ENCODE data around the gene EMC9. TPM values are rescaled to one million over a fixed set of nuclear protein-coding genes. Genes with fewer than 3 reads are reported as not detected.

Gene EMC9
- total RNA-seq, 1 donor from 2014 or later = 17.9 TPM

DNA sequence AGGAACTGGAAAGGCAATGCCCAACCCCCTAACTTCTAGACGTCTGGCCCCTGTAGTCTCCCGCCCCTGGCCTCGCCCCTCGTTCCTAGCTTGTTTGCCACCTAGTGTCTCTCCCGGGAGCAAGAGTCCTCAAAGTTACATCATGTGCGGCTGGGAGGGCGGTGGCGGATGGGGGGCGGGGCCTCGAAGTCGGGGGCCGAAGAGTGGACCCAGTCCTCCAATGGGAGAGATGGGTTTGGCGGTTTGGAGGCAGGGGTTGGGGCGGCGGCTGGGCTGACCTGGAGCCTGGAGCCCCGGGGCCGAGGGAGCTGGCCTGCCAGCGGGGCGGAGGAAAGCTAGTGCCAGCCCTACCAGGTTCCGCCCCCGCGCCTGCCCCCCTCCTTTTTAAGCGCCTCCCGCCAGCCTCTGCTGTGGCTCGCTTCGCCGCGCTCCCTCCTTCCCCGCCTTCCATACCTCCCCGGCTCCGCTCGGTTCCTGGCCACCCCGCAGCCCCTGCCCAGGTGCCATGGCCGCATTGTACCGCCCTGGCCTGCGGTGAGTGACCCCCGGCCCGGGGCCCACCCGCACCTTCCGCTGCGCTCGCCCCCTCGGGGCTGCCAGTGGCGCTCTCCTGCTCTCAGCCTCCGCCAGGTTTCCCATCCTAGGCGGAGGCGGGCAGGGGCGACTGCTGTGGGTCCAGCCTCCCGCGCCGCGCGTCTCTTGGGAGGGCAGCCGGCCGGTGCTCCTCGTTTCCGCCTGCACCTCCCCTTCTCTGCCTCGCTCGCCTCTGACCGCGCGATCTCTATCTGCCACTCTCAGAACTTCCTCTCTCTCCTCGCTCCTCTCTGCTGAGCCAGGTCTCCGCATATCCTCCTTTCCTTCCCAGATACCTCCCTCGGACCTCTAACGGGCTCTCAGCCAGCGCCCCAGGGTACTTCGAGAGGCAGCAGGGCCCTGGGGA is 47.2 kb downstream of the EMC9 start, which contains the start of gene PCK2:
TSS of gene PCK2 (plus strand) at position 411 of the 940 bp plus-strand sequence. CDS start at position 506, 95 bp downstream.
- intact Hi-C loops (cut with micrococcal nuclease) = loop anchor here (1.0 to 5.0 kb wide), 13 partner anchors 13 to 338 kb away; partner anchors contain the start of genes CARMIL3, DCAF11, DHRS1 and DHRS4L2

- intact Hi-C loops (cut with micrococcal nuclease) = loop anchor here (5.0 kb wide), 3 partner anchors 106 to 339 kb away; partner anchors contain the start of genes DHRS1, DHRS4L2 and NOP9
Measured at GRCh38 chr14:24093207-24093900, 48.0 kb downstream of the EMC9 start.

GRCh38 chr14:24092505-24093206 is 48.7 kb downstream of the EMC9 start:
- intact Hi-C loops (cut with micrococcal nuclease) = loop anchor here (5.0 kb wide), 3 partner anchors 105 to 340 kb away; partner anchors contain the start of genes DHRS1, DHRS4L2 and NOP9

DNA sequence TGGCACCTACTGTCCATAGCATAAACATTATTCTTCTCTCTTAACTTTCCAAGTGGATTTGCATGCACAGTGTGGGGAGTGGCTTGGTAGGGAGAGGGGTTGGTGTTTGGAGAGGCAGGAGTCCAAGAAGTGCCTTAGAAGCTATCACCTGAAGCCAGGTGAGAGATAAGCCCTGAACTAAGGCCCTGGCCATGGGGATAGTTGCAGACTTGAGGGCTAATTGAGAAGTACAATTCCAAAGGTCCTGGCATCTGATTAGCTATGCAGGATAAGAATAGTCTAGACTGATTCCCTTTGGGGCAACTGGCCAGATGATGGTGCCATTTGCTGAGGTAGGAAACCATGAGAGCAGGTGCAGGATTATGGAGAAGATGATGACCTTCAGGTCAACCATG is 49.3 kb downstream of the EMC9 start:
- intact Hi-C loops (cut with micrococcal nuclease) = loop anchor here (5.0 kb wide), 3 partner anchors 105 to 340 kb away; partner anchors contain the start of genes DHRS1, DHRS4L2 and NOP9

DNA sequence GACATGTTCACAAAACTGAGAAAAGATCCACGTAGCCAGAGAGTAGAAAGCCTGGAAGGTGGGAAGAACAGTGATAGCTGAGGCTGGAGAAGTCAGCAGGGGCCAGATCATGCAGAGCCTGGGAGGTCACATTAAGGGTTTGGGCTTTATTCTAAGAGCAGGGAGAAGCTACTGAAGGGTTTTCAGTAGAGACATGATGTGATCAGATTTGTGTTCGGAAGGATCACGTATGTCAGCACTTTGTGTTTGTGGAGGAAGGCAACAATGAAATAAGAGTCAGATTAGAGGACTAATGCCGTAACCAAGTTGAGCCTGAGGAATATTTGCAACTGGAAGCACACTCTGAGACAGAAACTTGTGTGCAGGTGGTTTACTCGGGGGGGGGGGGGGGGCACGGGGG is 51.5 kb downstream of the EMC9 start:
- intact Hi-C loops (cut with micrococcal nuclease) = loop anchor here (1.0 to 5.0 kb wide), 7 partner anchors 9 to 342 kb away; partner anchors contain the start of genes DHRS1, DHRS4L2 and NOP9

Other genes starting within 250 kb of the EMC9 start
- 16.0 and 16.3 TPM in 2 replicates for gene DHRS4, start 187.8 kb downstream of the EMC9 start, total RNA-seq
- 17.6 and 19.0 TPM in 2 replicates for gene DHRS4L2, start 152.7 kb downstream of the EMC9 start, total RNA-seq
- 2.3 and 3.2 TPM in 2 replicates for gene CARMIL3, start 89.6 kb downstream of the EMC9 start, total RNA-seq
- gene CPNE6, start 70.0 kb downstream of the EMC9 start, total RNA-seq = not detected in 2 replicates
- 46.1 and 51.2 TPM in 2 replicates for gene PCK2, start 47.3 kb downstream of the EMC9 start, total RNA-seq
- 81.8 and 89.9 TPM in 2 replicates for gene DCAF11, start 26.8 kb downstream of the EMC9 start, total RNA-seq
- gene NRL, start 26.6 kb downstream of the EMC9 start, total RNA-seq = 2.4 and 2.5 TPM in 2 replicates
- 1.1 and 1.7 TPM in 2 replicates for gene FITM1, start 10.9 kb downstream of the EMC9 start, total RNA-seq
- 545 and 567 TPM in 2 replicates for gene PSME1, start 5.4 kb downstream of the EMC9 start, total RNA-seq
- gene PSME2, start 5.0 kb upstream of the EMC9 start, total RNA-seq = 802 and 822 TPM in 2 replicates
- 145 and 153 TPM in 2 replicates for gene RNF31, start 5.9 kb upstream of the EMC9 start, total RNA-seq
- gene IRF9, start 19.7 kb upstream of the EMC9 start, total RNA-seq = 304 and 321 TPM in 2 replicates
- 72.3 and 78.3 TPM in 2 replicates for gene REC8, start 30.5 kb upstream of the EMC9 start, total RNA-seq
- gene IPO4, start 47.2 kb upstream of the EMC9 start, total RNA-seq = 48.1 and 50.6 TPM in 2 replicates
- 35.8 and 45.3 TPM in 2 replicates for gene TM9SF1, start 53.9 kb upstream of the EMC9 start, total RNA-seq
- gene TSSK4, start 64.1 kb upstream of the EMC9 start, total RNA-seq = 0.27 and 0.83 TPM in 2 replicates
- 96.5 and 104 TPM in 2 replicates for gene CHMP4A, start 71.9 kb upstream of the EMC9 start, total RNA-seq
- 11.8 and 14.5 TPM in 2 replicates for gene MDP1, start 74.5 kb upstream of the EMC9 start, total RNA-seq
- 187 and 191 TPM in 2 replicates for gene NEDD8, start 90.8 kb upstream of the EMC9 start, total RNA-seq
- 58.0 and 71.9 TPM in 2 replicates for gene GMPR2, start 91.3 kb upstream of the EMC9 start, total RNA-seq
- gene TINF2, start 101.0 kb upstream of the EMC9 start, total RNA-seq = 148 and 151 TPM in 2 replicates
- gene TGM1, start 121.6 kb upstream of the EMC9 start, total RNA-seq = 6.4 and 6.7 TPM in 2 replicates
- 51.6 and 55.3 TPM in 2 replicates for gene RABGGTA, start 130.0 kb upstream of the EMC9 start, total RNA-seq
- 23.3 and 25.2 TPM in 2 replicates for gene DHRS1, start 158.2 kb upstream of the EMC9 start, total RNA-seq
- gene NOP9, start 158.3 kb upstream of the EMC9 start, total RNA-seq = 40.1 and 42.6 TPM in 2 replicates
- 23.7 and 27.8 TPM in 2 replicates for gene CIDEB, start 166.4 kb upstream of the EMC9 start, total RNA-seq
- gene LTB4R2, start 168.5 kb upstream of the EMC9 start, total RNA-seq = 15.1 and 17.8 TPM in 2 replicates
- gene LTB4R, start 169.9 kb upstream of the EMC9 start, total RNA-seq = 21.6 and 24.2 TPM in 2 replicates
- gene ADCY4, start 193.5 kb upstream of the EMC9 start, total RNA-seq = 4.3 and 5.3 TPM in 2 replicates
- gene RIPK3, start 198.4 kb upstream of the EMC9 start, total RNA-seq = 37.1 and 41.9 TPM in 2 replicates
- 0.59 TPM in 1 of 2 replicates, not detected in the other for gene NFATC4, start 226.6 kb upstream of the EMC9 start, total RNA-seq